DOHH2 (cell line): ENCODE measurements around the gene MARK3.

Experiments used
- CTCF ChIP-seq: fragments of 200-600 bp; sonication (generic); IDR thresholded peaks from one replicate; pipeline ENCODE4 v1.5.1; 2014; ENCODE audit warnings: antibody characterized with exemption, mild to moderate bottlenecking, low read depth, low read length; ENCODE audit not compliant: poor library complexity, severe bottlenecking
- EZH2phosphoT487 ChIP-seq: fragments of 200-600 bp; sonication (generic); IDR thresholded peaks from 2 replicates; pipeline ENCODE4 v1.6.1; 2017; ENCODE audit warnings: borderline replicate concordance, mild to moderate bottlenecking, antibody characterized with exemption, low read length, moderate library complexity, mixed read lengths

DNA sequence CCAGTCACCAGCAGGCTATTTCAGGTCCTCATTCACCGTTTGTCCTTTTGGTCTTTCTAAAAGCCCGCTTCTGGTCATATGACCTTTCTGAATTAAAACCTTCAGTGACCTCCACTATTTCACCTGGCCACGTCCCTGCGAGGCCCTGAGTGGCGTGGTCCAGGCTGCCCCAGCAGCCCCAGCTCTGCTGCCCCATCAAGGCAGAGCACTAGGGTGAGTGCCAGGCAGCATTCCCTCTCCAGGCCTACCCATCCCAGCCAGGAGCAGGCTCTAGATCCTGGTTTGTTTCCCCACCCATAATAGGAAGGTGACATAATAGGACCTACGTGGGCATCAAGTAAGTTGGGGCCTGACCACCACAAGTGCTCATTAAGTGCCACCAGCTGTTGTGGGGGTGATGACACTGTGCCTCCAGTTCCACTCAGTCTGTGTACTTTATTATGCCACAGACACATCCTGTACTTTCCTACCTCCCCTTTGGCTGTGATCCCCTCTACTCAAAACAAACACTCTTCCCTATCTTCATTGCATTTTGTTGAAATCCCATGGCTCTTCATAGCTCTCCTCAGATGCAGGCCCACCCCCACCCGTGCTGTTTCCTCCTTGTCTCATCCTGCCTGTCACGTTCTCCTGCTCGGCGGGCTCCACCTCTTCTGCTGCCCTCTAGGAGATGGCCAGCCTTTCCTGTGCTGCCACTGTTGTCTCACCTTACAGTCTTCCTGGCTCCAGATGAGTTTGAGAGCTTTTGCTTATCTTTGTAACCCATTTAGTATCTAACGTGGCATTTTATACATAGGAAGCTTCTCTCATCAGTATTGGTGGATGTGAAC lies 116.0 kb downstream of the MARK3 start:
- no peak for TF ChIP-seq CTCF
- no peak for TF ChIP-seq EZH2phosphoT487
